IPS-18a (cell line): ENCODE data around the gene LIME1.

Experiments
- H3K27ac ChIP-seq: one replicate; pipeline ENCODE4 v1.5.1; 2013; ENCODE audit warnings: low read length
- H3K27me3 ChIP-seq: one replicate; pipeline ENCODE4 v1.6.1; 2013; ENCODE audit warnings: mild to moderate bottlenecking, low read length; ENCODE audit not compliant: control insufficient read depth, insufficient read depth
- H3K36me3 ChIP-seq: one replicate; pipeline ENCODE4 v1.6.1; 2013; ENCODE audit warnings: low read depth, low read length; ENCODE audit not compliant: control insufficient read depth
- H3K4me1 ChIP-seq: one replicate; pipeline ENCODE4 v1.6.1; 2013; ENCODE audit warnings: low read depth, low read length; ENCODE audit not compliant: control insufficient read depth
- H3K4me3 ChIP-seq: one replicate; pipeline ENCODE4 v1.5.1; 2013; ENCODE audit warnings: low read length
- H3K9ac ChIP-seq: one replicate; pipeline ENCODE4 v1.6.1; 2013; ENCODE audit warnings: mild to moderate bottlenecking, low read length, moderate library complexity
- H3K9me3 ChIP-seq: one replicate; pipeline ENCODE4 v1.6.1; 2013; ENCODE audit warnings: low read depth, low read length; ENCODE audit not compliant: control insufficient read depth

LIME1 gene

GRCh38 chr20:63778034-63778752 lies 41.7 kb downstream of the LIME1 start:
- Histone ChIP-seq H3K9me3 (no peaks in the 10 kb centered on the region), H3K27ac (no peak overlapping the region), H3K36me3 (no peaks in the 10 kb centered on the region), H3K27me3 (no peaks in the 10 kb centered on the region), H3K4me1 (peaks cover 6% of the 10 kb centered on the region), H3K9ac (no peak overlapping the region), H3K4me3 (no peak overlapping the region)

GRCh38 chr20:63778857-63779256 lies 42.4 kb downstream of the LIME1 start:
- no peaks in the 10 kb centered on the region for H3K27me3 ChIP-seq
- H3K9me3 ChIP-seq: no peaks in the 10 kb centered on the region
- H3K9ac ChIP-seq: no peak overlapping the region
- no peak overlapping the region for H3K4me3 ChIP-seq
- H3K27ac ChIP-seq: no peak overlapping the region
- peaks cover 6% of the 10 kb centered on the region for H3K4me1 ChIP-seq
- no peaks in the 10 kb centered on the region for H3K36me3 ChIP-seq

GRCh38 chr20:63781181-63781580 lies 44.7 kb downstream of the LIME1 start:
- Histone ChIP-seq H3K4me1 (no peaks in the 10 kb centered on the region), H3K9me3 (no peaks in the 10 kb centered on the region), H3K9ac (no peak overlapping the region), H3K27me3 (no peaks in the 10 kb centered on the region), H3K27ac (no peak overlapping the region), H3K36me3 (no peaks in the 10 kb centered on the region), H3K4me3 (no peak overlapping the region)

- Histone ChIP-seq H3K36me3 (no peaks in the 10 kb centered on the region), H3K9ac (no peak overlapping the region), H3K27me3 (no peaks in the 10 kb centered on the region), H3K27ac (no peak overlapping the region), H3K9me3 (no peaks in the 10 kb centered on the region), H3K4me3 (no peak overlapping the region), H3K4me1 (no peaks in the 10 kb centered on the region)
Measured at GRCh38 chr20:63782051-63782471, 45.6 kb downstream of the LIME1 start.

GRCh38 chr20:63782521-63782971 lies 46.1 kb downstream of the LIME1 start:
- H3K9me3 ChIP-seq: no peaks in the 10 kb centered on the region
- H3K36me3 ChIP-seq: no peaks in the 10 kb centered on the region
- H3K4me3 ChIP-seq: no peak overlapping the region
- no peak overlapping the region for H3K27ac ChIP-seq
- no peak overlapping the region for H3K9ac ChIP-seq
- no peaks in the 10 kb centered on the region for H3K4me1 ChIP-seq
- H3K27me3 ChIP-seq: no peaks in the 10 kb centered on the region

GRCh38 chr20:63783970-63784369 lies 47.5 kb downstream of the LIME1 start:
- Histone ChIP-seq H3K27me3 (no peaks in the 10 kb centered on the region), H3K9me3 (no peaks in the 10 kb centered on the region), H3K9ac (no peak overlapping the region), H3K4me1 (no peaks in the 10 kb centered on the region), H3K27ac (no peak overlapping the region), H3K36me3 (no peaks in the 10 kb centered on the region), H3K4me3 (no peak overlapping the region)

- H3K27me3 ChIP-seq: no peaks in the 10 kb centered on the region
- no peak overlapping the region for H3K9ac ChIP-seq
- H3K9me3 ChIP-seq: no peaks in the 10 kb centered on the region
- H3K4me3 ChIP-seq: no peak overlapping the region
- H3K4me1 ChIP-seq: no peaks in the 10 kb centered on the region
- peaks cover 3% of the 10 kb centered on the region for H3K36me3 ChIP-seq
- no peak overlapping the region for H3K27ac ChIP-seq
Measured at GRCh38 chr20:63785691-63786131, 49.2 kb downstream of the LIME1 start.

GRCh38 chr20:63787302-63787701 lies 50.8 kb downstream of the LIME1 start:
- H3K36me3 ChIP-seq: peaks cover 3% of the 10 kb centered on the region
- no peaks in the 10 kb centered on the region for H3K9me3 ChIP-seq
- no peaks in the 10 kb centered on the region for H3K4me1 ChIP-seq
- no peaks in the 10 kb centered on the region for H3K27me3 ChIP-seq
- H3K9ac ChIP-seq: no peak overlapping the region
- H3K27ac ChIP-seq: no peak overlapping the region
- no peak overlapping the region for H3K4me3 ChIP-seq

GRCh38 chr20:63787749-63788148 lies 51.3 kb downstream of the LIME1 start:
- no peak overlapping the region for H3K9ac ChIP-seq

More at GRCh38 chr20:63787749-63788148, 51.3 kb downstream of the LIME1 start:
- no peaks in the 10 kb centered on the region for H3K4me1 ChIP-seq
- no peaks in the 10 kb centered on the region for H3K9me3 ChIP-seq
- H3K27ac ChIP-seq: no peak overlapping the region
- no peak overlapping the region for H3K4me3 ChIP-seq
- H3K27me3 ChIP-seq: no peaks in the 10 kb centered on the region
- H3K36me3 ChIP-seq: peaks cover 3% of the 10 kb centered on the region
